SH-SY5Y (cell line): ENCODE data around the gene DRC1.

ENCODE experiments used
- GATA2 ChIP-seq: IDR thresholded peaks from 2 replicates; pipeline ENCODE4 v1.6.1; 2011; ENCODE audit warnings: mild to moderate bottlenecking, low read depth, low read length
- GATA3 ChIP-seq: IDR thresholded peaks from 2 replicates; pipeline ENCODE4 v1.6.1; 2011; ENCODE audit warnings: low read depth, mild to moderate bottlenecking, low read length, moderate library complexity

Gene DRC1

GRCh38 chr2:26401739-26402541, at the start of gene DRC1:
Gene DRC1 (plus strand): TSS chr2:26401920. CDS start chr2:26401990, 70 bp downstream.
- TF ChIP-seq GATA2 (no peak), GATA3 (no peak)

DNA sequence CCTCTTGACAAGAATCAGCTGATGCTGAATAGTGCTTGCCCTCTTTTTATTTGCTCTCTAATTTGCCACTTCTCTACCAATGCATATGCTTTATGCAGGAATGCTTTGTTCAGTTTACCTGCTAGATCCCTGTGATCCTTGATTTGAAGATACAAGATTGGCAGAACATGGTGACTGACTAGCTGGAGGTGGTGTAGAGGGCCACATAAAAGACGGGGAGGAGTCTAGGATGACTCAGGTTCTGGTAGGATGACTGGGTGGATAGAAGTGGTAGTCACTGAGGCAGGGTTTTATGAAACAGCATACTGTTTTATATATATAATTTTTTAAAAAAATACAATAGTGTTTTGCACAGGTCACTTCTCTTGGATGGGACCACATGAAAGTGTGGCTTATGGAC, 48.8 kb upstream of the DRC1 start:
- TF ChIP-seq GATA2: no peak
- no peak for TF ChIP-seq GATA3

DNA sequence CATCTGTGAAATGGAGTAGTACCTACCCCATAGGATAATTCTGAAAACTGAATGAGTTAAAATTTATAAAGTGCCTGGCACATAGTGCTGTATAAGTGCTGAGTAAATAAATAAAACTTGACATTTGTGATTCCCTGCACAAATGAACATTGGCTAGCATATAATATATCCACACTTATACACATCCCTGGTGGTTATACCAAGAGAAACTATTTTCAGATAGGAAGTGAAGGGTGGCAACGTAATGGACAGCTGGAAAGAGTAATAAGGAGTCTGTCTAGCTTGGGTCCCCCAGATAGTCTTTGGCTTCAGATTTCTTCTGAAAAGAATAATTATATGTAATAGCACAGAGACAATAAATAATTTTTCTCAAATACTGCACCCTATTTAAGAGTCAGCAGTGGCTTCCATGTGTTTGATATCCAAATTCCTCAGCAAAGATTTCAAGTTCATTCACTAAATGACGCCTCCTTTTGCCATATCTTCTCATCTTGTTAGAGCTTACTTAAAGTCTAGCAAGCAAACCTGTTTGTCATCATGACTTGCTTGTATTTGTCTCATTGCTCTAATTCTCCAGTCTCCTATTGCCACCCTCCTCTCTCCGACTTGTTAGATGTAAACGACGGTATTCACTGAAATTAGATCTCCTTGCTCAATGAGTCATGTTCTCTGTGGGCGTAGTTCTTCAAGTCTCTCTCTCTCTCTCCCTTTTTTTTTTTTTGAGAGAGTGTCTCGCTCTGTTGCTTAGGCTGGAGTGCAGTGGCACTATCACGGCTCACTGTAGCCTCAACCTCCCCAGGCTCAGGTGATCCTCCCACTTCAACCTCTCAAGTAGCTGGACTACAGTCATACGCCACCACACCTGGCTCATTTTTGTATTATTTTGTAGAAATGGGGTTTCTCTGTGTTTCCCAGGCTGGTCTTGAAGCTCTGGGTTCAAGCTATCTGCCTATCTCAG, 46.4 kb upstream of the DRC1 start:
- no peak for TF ChIP-seq GATA2
- TF ChIP-seq GATA3: no peak

DNA sequence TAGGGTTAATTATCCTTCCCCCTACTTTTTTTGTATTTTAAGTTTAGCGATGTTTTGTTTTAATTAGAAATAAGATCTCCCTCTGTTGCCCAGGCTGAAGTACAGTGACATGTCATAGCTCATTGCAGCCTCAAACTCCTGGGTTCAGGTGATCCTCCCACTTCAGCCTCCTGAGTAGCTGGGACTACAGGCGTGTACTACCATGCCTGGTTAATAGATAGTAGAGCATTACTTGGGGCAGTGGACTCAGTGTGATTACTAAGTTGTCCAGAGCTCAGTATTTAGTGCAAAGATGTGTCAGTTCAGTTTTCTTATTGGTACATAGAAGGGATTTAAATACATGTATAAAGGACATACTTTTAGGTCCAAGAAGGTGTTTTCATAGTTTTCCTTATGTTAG, 45.6 kb upstream of the DRC1 start:
- TF ChIP-seq GATA3 (no peak), GATA2 (no peak)

GRCh38 chr2:26356771-26357170, 44.9 kb upstream of the DRC1 start:
- TF ChIP-seq GATA2: no peak
- no peak for TF ChIP-seq GATA3

DNA sequence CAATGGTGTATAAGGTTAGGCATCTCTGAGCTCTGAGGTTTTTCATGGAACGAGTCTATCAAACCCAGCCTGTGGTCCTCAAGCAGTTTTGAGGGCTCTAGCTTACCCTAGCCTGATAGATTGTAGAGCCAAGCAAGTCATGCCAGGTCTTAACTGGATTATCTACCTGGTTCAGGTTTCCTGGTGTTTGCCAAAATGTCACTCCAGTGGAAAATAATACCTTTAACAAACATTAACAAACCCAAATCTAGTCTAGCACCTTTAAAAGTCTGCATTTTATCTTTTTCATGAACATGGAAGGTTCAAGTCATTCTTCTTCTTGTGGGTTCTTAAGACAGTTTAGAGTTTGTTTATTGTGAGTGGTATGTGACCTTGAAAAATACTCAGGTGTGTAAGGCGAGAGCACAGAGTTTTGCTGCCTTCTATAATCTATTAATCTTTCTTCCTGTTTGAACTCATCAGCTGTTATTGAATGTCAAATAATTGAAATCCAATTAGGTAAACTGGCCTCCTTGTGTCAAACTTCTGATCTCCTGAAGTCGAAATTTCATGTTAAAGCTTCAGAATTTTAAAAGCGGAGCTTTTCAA, 41.7 kb upstream of the DRC1 start:
- TF ChIP-seq GATA3: no peak
- TF ChIP-seq GATA2: no peak

DNA sequence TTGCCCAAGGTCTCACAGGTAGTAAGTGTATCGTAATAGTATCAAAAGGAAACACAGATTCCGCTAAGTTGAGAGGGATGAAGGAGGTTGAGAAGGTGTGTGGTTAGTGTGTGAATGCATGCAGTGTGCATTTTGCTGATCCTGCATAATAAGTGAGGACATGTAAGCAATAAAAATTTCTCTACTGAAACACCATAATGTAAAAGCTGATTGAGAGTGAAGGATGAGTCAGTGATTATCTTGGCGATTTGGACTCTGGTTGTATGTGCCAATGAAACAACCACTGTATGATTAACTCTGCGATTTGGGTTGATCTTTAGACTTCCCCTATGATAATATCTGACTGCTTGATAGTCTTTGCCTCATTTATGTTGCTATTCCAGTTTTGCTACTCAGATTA, 38.4 kb upstream of the DRC1 start:
- TF ChIP-seq GATA3 (no peak), GATA2 (no peak)

- no peak for TF ChIP-seq GATA3
- TF ChIP-seq GATA2: no peak
These were observed 37.8 kb upstream of the DRC1 start for GRCh38 chr2:26363958-26364357.

- TF ChIP-seq GATA3: peak; percentile 86
- TF ChIP-seq GATA2: peak; percentile 60; the same call in 1 of the 2 replicates
These were observed 37.1 kb upstream of the DRC1 start for GRCh38 chr2:26364669-26365068.

- TF ChIP-seq GATA2: no peak
- no peak for TF ChIP-seq GATA3
These were observed 34.8 kb upstream of the DRC1 start for GRCh38 chr2:26366957-26367356.

DNA sequence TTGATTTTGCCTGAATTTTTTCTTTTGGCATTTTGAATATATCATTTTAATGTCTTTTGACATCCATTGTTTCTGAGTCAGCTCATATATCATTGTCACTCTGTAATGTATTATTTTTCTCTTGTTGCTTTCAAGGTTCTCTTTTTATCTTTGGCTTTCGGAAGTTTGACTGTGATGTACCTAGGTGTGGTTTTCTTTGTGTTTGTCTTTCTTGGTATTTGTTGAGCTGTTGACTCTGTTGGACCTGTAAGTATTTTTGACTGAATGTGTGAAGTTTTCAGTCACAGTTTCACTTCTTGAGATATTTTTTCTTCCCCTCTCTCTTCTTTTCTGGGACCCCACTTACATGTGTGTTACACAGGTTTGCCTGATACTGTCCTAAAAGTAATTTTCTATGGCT, 24.9 kb upstream of the DRC1 start:
- TF ChIP-seq GATA2: no peak
- TF ChIP-seq GATA3: no peak

DNA sequence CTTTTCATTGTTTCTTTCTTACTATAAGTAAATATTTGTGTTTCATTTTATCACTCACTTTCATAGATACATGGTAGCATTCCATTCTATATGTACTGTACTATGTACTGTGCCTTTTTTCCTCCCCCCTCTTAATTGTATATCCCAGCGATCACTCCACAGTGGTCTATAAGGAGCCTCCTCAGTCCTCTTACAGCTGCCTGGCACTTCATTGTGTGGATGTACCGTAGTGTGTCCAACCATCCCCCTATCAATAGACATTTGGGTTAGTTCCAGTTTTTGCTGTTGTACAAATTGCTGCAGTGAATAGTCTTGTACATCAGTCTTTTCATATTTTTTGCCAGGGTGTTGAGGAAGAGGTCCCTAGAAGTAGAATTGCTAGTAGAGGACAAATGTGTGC, 21.4 kb upstream of the DRC1 start:
- TF ChIP-seq GATA3 (no peak), GATA2 (no peak)

DNA sequence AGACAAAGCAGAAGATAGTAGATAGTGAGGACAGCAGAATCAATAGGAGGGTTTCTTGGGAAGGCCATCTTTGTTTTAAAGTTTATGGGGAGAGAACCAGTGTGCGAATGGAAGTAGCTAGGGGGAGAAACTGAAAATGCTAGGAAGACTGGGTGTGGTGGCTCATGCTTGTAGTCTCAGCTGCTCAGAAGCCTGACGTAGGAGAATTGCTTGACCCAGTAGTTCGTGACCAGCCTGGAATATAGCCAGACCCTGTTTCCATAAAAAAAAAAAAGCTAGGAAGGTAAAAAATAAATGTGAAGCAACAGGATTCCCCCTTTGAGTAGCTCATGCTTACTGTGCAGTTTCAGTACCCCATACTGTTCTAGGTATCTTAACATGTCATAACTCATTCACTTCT, 19.2 kb upstream of the DRC1 start:
- TF ChIP-seq GATA3: no peak

GRCh38 chr2:26384183-26384582, 17.5 kb upstream of the DRC1 start:
- no peak for TF ChIP-seq GATA2
- no peak for TF ChIP-seq GATA3

DNA sequence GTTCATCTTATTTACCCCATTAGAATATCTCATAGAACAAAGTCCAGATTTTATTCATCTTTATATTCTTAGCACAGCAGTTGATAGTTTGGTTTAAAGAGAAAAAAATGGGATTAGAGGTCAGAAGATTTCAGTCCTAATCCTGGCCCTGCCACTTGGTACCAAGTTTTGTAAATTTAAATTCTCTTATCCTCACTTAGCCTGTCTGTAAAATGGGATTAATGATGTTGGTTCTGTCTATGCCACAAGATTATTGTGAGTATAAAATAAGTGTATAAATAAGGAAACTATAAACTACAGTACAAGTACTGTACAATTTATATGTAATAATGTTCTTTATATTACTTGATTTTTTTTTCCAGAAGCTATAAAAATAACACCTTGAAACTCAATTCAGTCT, 17.1 kb upstream of the DRC1 start:
- TF ChIP-seq GATA2 (no peak), GATA3 (no peak)
